Pancreas (tissue), 10 donors: ENCODE measurements around the gene SEC22A. TPM values are rescaled to one million over a fixed set of nuclear protein-coding genes. Genes with fewer than 3 reads are reported as not detected.

Source experiments
- ATAC-seq, 4 donors: fragments of 200-7000 bp; cut with Tn5 transposase; one replicate each; pipeline versions ENCODE4 v1.8.0 to v1.9.1; 2020; ENCODE audit warnings: mild to moderate bottlenecking in 4 of 4, moderate library complexity in 4 of 4
- DNase-seq, 6 donors: peaks; one replicate each; pipeline ENCODE4 v3.0.0-alpha.2; 2020
- FAIRE-seq: peaks from 2 replicates; lab custom pipeline; 2012; peaks lifted over from hg19 to GRCh38; lab: Jason Lieb, UNC
- H3K27ac ChIP-seq, 4 donors: fragments of 200-600 bp; sonication (generic); 1 replicate in 3 of 4; 2 replicates in 1 of 4; pipeline versions ENCODE4 v1.5.0 to v1.8.0; 2020
- H3K27me3 ChIP-seq, 4 donors: fragments of 200-600 bp; one replicate each; pipeline ENCODE4 v1.8.0; 2021
- H3K36me3 ChIP-seq, 3 donors: fragments of 200-600 bp; sonication (generic) in 1 of 3; one replicate each; pipeline versions ENCODE4 v1.5.0 to v1.8.0; 2020 to 2021
- H3K4me1 ChIP-seq, 3 donors: fragments of 200-600 bp; one replicate each; pipeline ENCODE4 v1.8.0; 2021
- H3K4me3 ChIP-seq, 4 donors: fragments of 200-600 bp; sonication (generic) in 2 of 4; one replicate each; pipeline versions ENCODE4 v1.5.0 to v1.8.0; 2020 to 2021
- H3K9me3 ChIP-seq, 4 donors: fragments of 200-600 bp; one replicate each; pipeline ENCODE4 v1.8.0; 2021
- CTCF ChIP-seq, 4 donors: fragments of 200-600 bp; sonication (generic) in 3 of 4; IDR thresholded peaks; one replicate each; pipeline versions ENCODE4 v1.5.0 to v1.8.0; 2021; ENCODE audit warnings: antibody characterized with exemption in 4 of 4
- WGBS, 2 donors: extraction: QIAGEN DNeasy Blood & Tissue Kit; methylation state at CpG; one replicate each; pipeline ENCODE4 v1.1.7; 2013; 5-methylcytosine and 5-hydroxymethylcytosine counted together
- intact Hi-C, 3 donors: fragments of 100-400 bp; cut with DNase I; formaldehyde crosslinking; loops; one replicate each; pipeline versions ENCODE4 v1.11.1 to v1.14.2; 2022
- polyA plus RNA-seq, 2 donors: library from polyadenylated mRNA; stranded (reverse); fragments of 200-250 nt; gene quantifications; one replicate each; pipeline ENCODE4 v1.2.3, GENCODE V29; 2013
- total RNA-seq, 6 donors: library from RNA; stranded (reverse); fragmentation: NEBNext Ultra II Directional in 4 of 6; extraction: Animal tissue kit (Norgen Biotek cat#: 25700) in 4 of 6; gene quantifications; one replicate each; pipeline versions ENCODE4 v1.2.1 to v1.2.4, GENCODE V29; 2021 to 2023
- donor health status: healthy with polysubstance abuse.
- donor health status: DM: no; HTN: no; CAD: no; lungs with moderate emphysema.
- donor health status: DM: no; HTN: no; CAD: no.
- donor health status: control.
- donor health status: control.
- donor health status: Bipolar disorder and iron deficiency.
- donor health status: DM: yes; HTN: yes; CAD: no.
- donor health status: DM: no; HTN: no; CAD: no.
- donor health status: DM: no; HTN: no; CAD: no.
- donor health status: DM: yes; HTN: yes; CAD: no.

SEC22A gene
- total and polyA plus RNA-seq, 8 donors = 3.3 to 12.5 (median 7.2) TPM

- ATAC-seq (no peak), DNase-seq (no peak), FAIRE-seq (no peak)
- no peak overlapping the region for H3K4me3 ChIP-seq
- WGBS, 2 donors = 88 to 91% methylated on average over 6 of the region's 6 CpGs
- TF ChIP-seq CTCF (IDR thresholded peaks at IDR 0.05) = no peak
- no peaks in the 10 kb centered on the region for H3K36me3 ChIP-seq
- H3K9me3 ChIP-seq = no peaks in the 10 kb centered on the region
- H3K27me3 ChIP-seq = no peaks in the 10 kb centered on the region
- intact Hi-C loops = no loop called here
- H3K4me1 ChIP-seq = no peaks in the 10 kb centered on the region
- no peak overlapping the region for H3K27ac ChIP-seq
Measured at GRCh38 chr3:123188058-123188457, 13.7 kb upstream of the SEC22A start.

- H3K27me3 ChIP-seq = no peaks in the 10 kb centered on the region
- no peak for TF ChIP-seq CTCF (IDR thresholded peaks at IDR 0.05)
- FAIRE-seq (no peak), DNase-seq (no peak), ATAC-seq (no peak)
- intact Hi-C loops = no loop called here
- 72 to 74% methylated on average over 5 of the region's 5 CpGs for WGBS, 2 donors
- no peak overlapping the region for H3K27ac ChIP-seq
- H3K36me3 ChIP-seq = no peaks in the 10 kb centered on the region
- no peaks in the 10 kb centered on the region for H3K4me1 ChIP-seq
- H3K4me3 ChIP-seq = no peak overlapping the region
- H3K9me3 ChIP-seq = no peaks in the 10 kb centered on the region
Measured at GRCh38 chr3:123193448-123194101, 8.2 kb upstream of the SEC22A start.

- Histone ChIP-seq H3K4me3 (no peak overlapping the region), H3K27me3 (no peaks in the 10 kb centered on the region), H3K36me3 (no peaks in the 10 kb centered on the region), H3K27ac (no peak overlapping the region), H3K9me3 (no peaks in the 10 kb centered on the region), H3K4me1 (no peaks in the 10 kb centered on the region)
- DNase-seq (no peak), FAIRE-seq (no peak), ATAC-seq (peak in 2 of 4 donors; percentile 35 to 63)
- TF ChIP-seq CTCF (IDR thresholded peaks at IDR 0.05) = no peak
- intact Hi-C loops = no loop called here
- 32 to 43% methylated on average over 10 of the region's 10 CpGs for WGBS, 2 donors
Measured at GRCh38 chr3:123194552-123194951, 7.2 kb upstream of the SEC22A start.

- H3K4me3 ChIP-seq = no peak overlapping the region
- no peaks in the 10 kb centered on the region for H3K9me3 ChIP-seq
- H3K4me1 ChIP-seq = peaks cover 0 to 6% (median 0%) of the 10 kb centered on the region in 3 donors
- 94 to 96% methylated on average over 1 of the region's 1 CpG for WGBS, 2 donors
- no peaks in the 10 kb centered on the region for H3K27me3 ChIP-seq
- H3K36me3 ChIP-seq = no peaks in the 10 kb centered on the region
- TF ChIP-seq CTCF (IDR thresholded peaks at IDR 0.05) = no peak
- DNase-seq (no peak), ATAC-seq (no peak), FAIRE-seq (no peak)
- H3K27ac ChIP-seq = no peak overlapping the region
- intact Hi-C loops = no loop called here
Measured at GRCh38 chr3:123198372-123198771, 3.4 kb upstream of the SEC22A start.

GRCh38 chr3:123201223-123201556 is 553 bp upstream of the SEC22A start:
- WGBS, 2 donors = 1% methylated on average over 6 of the region's 6 CpGs
- intact Hi-C loops = no loop called here
- Histone ChIP-seq H3K4me3 (peak overlapping the region; percentile 91 to 96 (median 92)), H3K36me3 (no peaks in the 10 kb centered on the region), H3K27ac (peak overlapping the region in 3 of 4 donors; percentile 41 to 84 (median 80)), H3K27me3 (no peaks in the 10 kb centered on the region), H3K9me3 (no peaks in the 10 kb centered on the region), H3K4me1 (peaks cover 0 to 7% (median 0%) of the 10 kb centered on the region in 3 donors)
- DNase-seq (no peak), ATAC-seq (no peak), FAIRE-seq (no peak)
- no peak for TF ChIP-seq CTCF (IDR thresholded peaks at IDR 0.05)
